ENCODE data around the gene TBC1D2B.

GRCh38 chr15:78018946-78019644, 58.4 kb downstream of the TBC1D2B start:
- TF ChIP-seq SIN3A (IDR thresholded peaks at IDR 0.05; ENCODE audit: borderline replicate concordance, insufficient read depth, low read length) (no peak), REST (IDR thresholded peaks at IDR 0.05; ENCODE audit: insufficient read depth in 1 of 2, low read depth in 2 of 2, low read length in 2 of 2) (no peak), TAF1 (IDR thresholded peaks at IDR 0.05; ENCODE audit: borderline replicate concordance, insufficient read depth, low read length) (no peak)
